ENCODE results near the gene EML4. TPM values are rescaled to one million over a fixed set of nuclear protein-coding genes. Genes with fewer than 3 reads are reported as not detected.
A peak's percentile ranks its signal among the peaks of the same experiment; 100 is the strongest.

The EML4 gene
- total and polyA plus RNA-seq, 2 of the 13 experiments (the other 11 are each of a cell fraction or from before 2014, with no cell fraction given), result 243 to 476 TPM

GRCh38 chr2:42216694-42217093 lies 47.5 kb downstream of the EML4 start (continued):
- TF ChIP-seq ZNF850 (CRISPR knock-in tag; conservative IDR thresholded peaks at IDR 0.05), result no peak
- no peak for TF ChIP-seq TRIM24 (CRISPR knock-in tag; IDR thresholded peaks at IDR 0.05)
- TF ChIP-seq ZNF234 (CRISPR knock-in tag; conservative IDR thresholded peaks at IDR 0.05), result no peak
- TF ChIP-seq KLF16 (CRISPR knock-in tag; IDR thresholded peaks at IDR 0.05), result 0 out of 4 replicates have a peak, but pooled peaks of 1 of the 2 experiments have one; percentile 17
- no peak for TF ChIP-seq MIER3 (CRISPR knock-in tag; IDR thresholded peaks at IDR 0.05; ENCODE audit: borderline replicate concordance)
- no peak for TF ChIP-seq SMARCE1 (IDR thresholded peaks at IDR 0.05; ENCODE audit: borderline replicate concordance)
- TF ChIP-seq ZNF281 (CRISPR knock-in tag; IDR thresholded peaks at IDR 0.05; ENCODE audit: borderline replicate concordance), result no peak
- TF ChIP-seq GATAD2A (CRISPR knock-in tag; IDR thresholded peaks at IDR 0.05), result peak; percentile 35; the same call in 1 of the 2 replicates
- no peak for TF ChIP-seq CHCHD3 (CRISPR knock-in tag; IDR thresholded peaks at IDR 0.05)
- peak in 1 of 2 experiments; percentile 85; a peak in 2 of 4 replicates for TF ChIP-seq ATF4 (CRISPR knock-in tag; IDR thresholded peaks at IDR 0.05)
- no peak for TF ChIP-seq LRRFIP1 (CRISPR knock-in tag; conservative IDR thresholded peaks at IDR 0.05)
- TF ChIP-seq CEBPB (IDR thresholded peaks at IDR 0.05; ENCODE audit: borderline replicate concordance, low read depth, low read length), result peak; percentile 41; the same call in 1 of the 2 replicates
- no peak for TF ChIP-seq PRDM10 (CRISPR knock-in tag; IDR thresholded peaks at IDR 0.05; ENCODE audit: low read depth)
- TF ChIP-seq ZNF207 (IDR thresholded peaks at IDR 0.05; ENCODE audit: borderline replicate concordance), result no peak
- no peak for TF ChIP-seq YEATS4 (CRISPR knock-in tag; IDR thresholded peaks at IDR 0.05; ENCODE audit: borderline replicate concordance)
- no peak for TF ChIP-seq SNRNP70 (IDR thresholded peaks at IDR 0.05; ENCODE audit: low read depth, low read length)

All from HepG2 (cell line).